ENCODE results near the gene EFTUD2. TPM values are rescaled to one million over a fixed set of nuclear protein-coding genes. Genes with fewer than 3 reads are reported as not detected.

Gene EFTUD2
- polyA plus RNA-seq, 1 experiment = 121 TPM

GRCh38 chr17:44907729-44908470 is 8.7 kb upstream of the EFTUD2 start:
- CTCF ChIA-PET = interaction anchor here (0.7 to 2.2 kb wide), 7 partner anchors 11 to 227 kb away, joined by 3 to 9 read pairs (median 3); partner anchors contain the start of gene ACBD4
- H3K27me3 ChIP-seq (ENCODE audit: control insufficient read depth, insufficient read depth, low read length) = no peaks in the 10 kb centered on the region
- H3K4me3 ChIP-seq (ENCODE audit: low read depth, low read length) = no peak overlapping the region
- POLR2A ChIA-PET = no interaction called here
- H3K36me3 ChIP-seq (ENCODE audit: control insufficient read depth, insufficient read depth, low read length) = no peaks in the 10 kb centered on the region
- no peak for DNase-seq (ENCODE audit: low read depth)
- no peak for TF ChIP-seq CTCF (IDR thresholded peaks at IDR 0.05; ENCODE audit: insufficient read depth, low read depth, low read length)

GRCh38 chr17:44906763-44907728 is 7.8 kb upstream of the EFTUD2 start:
- ChIA-PET CTCF (interaction anchor here (0.7 to 2.2 kb wide), 11 partner anchors 11 to 228 kb away, joined by 3 to 9 read pairs (median 3); partner anchors contain the start of gene ACBD4), POLR2A (no interaction called here)
- Histone ChIP-seq H3K36me3 (ENCODE audit: control insufficient read depth, insufficient read depth, low read length) (no peaks in the 10 kb centered on the region), H3K4me3 (ENCODE audit: low read depth, low read length) (no peak overlapping the region), H3K27me3 (ENCODE audit: control insufficient read depth, insufficient read depth, low read length) (no peaks in the 10 kb centered on the region)
- no peak for DNase-seq (ENCODE audit: low read depth)
- no peak for TF ChIP-seq CTCF (IDR thresholded peaks at IDR 0.05; ENCODE audit: insufficient read depth, low read depth, low read length)

DNA sequence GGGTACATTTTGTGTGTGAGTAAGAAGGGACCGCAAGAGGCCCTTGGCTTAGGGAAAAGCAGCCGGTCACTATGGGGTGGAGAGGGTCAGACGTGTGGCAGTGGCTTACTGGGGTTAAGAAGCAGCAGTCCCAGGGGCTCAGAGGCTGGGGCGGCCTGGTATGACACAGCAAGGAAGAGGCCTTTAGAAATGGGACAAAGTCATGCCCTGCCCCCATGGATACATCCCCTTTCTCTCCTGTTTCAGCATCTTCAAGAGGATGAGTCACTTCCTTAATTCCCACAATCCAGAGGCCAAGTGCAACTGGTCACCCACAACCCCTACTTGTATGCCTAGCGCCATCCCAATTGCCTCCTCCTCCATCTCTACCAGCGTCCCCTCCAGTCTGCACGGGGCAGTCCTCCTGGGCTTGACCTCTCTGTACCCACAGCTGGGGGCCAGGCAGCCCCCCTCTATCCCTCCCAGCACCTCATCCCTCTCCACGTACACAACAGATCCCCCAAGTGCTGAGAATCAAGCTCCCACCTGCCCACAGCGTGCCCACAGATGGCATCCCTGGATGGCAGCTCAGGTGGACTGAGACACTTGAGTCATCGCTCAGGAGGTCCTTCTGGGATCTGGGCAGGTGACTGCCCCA is 6.9 kb upstream of the EFTUD2 start:
- CTCF ChIA-PET = interaction anchor here (0.8 to 2.2 kb wide), 5 partner anchors 14 to 229 kb away, joined by 3 to 9 read pairs (median 4); partner anchors contain the start of gene ACBD4
- Histone ChIP-seq H3K36me3 (ENCODE audit: control insufficient read depth, insufficient read depth, low read length) (no peaks in the 10 kb centered on the region), H3K4me3 (ENCODE audit: low read depth, low read length) (no peak overlapping the region), H3K27me3 (ENCODE audit: control insufficient read depth, insufficient read depth, low read length) (no peaks in the 10 kb centered on the region)
- POLR2A ChIA-PET = no interaction called here
- no peak for TF ChIP-seq CTCF (IDR thresholded peaks at IDR 0.05; ENCODE audit: insufficient read depth, low read depth, low read length)
- peak; percentile 80 for DNase-seq (ENCODE audit: low read depth)

GRCh38 chr17:44905006-44906000 is 6.1 kb upstream of the EFTUD2 start:
- ChIA-PET CTCF (interaction anchor here (1.0 to 1.8 kb wide), 5 partner anchors 15 to 230 kb away, joined by 4 to 8 read pairs (median 5); partner anchors contain the start of gene ACBD4), POLR2A (interaction anchor here (0.5 kb wide), 1 partner anchor 192 kb away, joined by 3 read pairs; no protein-coding TSS in a partner anchor)
- H3K4me3 ChIP-seq (ENCODE audit: low read depth, low read length) = no peak overlapping the region
- DNase-seq (ENCODE audit: low read depth) = no peak
- H3K27me3 ChIP-seq (ENCODE audit: control insufficient read depth, insufficient read depth, low read length) = no peaks in the 10 kb centered on the region
- no peak for TF ChIP-seq CTCF (IDR thresholded peaks at IDR 0.05; ENCODE audit: insufficient read depth, low read depth, low read length)
- H3K36me3 ChIP-seq (ENCODE audit: control insufficient read depth, insufficient read depth, low read length) = no peaks in the 10 kb centered on the region

Data from BJ (cell line).